Fibroblast of pulmonary artery (primary cell): ENCODE measurements around the gene ZNF652.
A peak's percentile ranks its signal among the peaks of the same experiment; 100 is the strongest.
"Not testable (repeated sequence)": the region's sequence is repeated elsewhere in the genome, so short reads cannot be mapped to it uniquely, and the experiment has no call there.

ENCODE experiments used
- DNase-seq: peaks from one replicate; pipeline ENCODE4 v3.0.0-alpha.2; 2010; ENCODE audit warnings: low read depth
- H3K4me3 ChIP-seq: replicated peaks from 2 replicates; pipeline ENCODE4 v1.5.1; 2011; ENCODE audit warnings: low read depth, mild to moderate bottlenecking, control low read depth, low read length, moderate library complexity
- TF ChIP-seq, protein P1 (sequence below): IDR thresholded peaks from 2 replicates; pipeline ENCODE4 v1.5.1; 2011; ENCODE audit warnings: mild to moderate bottlenecking, control low read depth, low read length, inconsistent platforms; ENCODE audit errors: missing control alignments

Gene ZNF652

DNA sequence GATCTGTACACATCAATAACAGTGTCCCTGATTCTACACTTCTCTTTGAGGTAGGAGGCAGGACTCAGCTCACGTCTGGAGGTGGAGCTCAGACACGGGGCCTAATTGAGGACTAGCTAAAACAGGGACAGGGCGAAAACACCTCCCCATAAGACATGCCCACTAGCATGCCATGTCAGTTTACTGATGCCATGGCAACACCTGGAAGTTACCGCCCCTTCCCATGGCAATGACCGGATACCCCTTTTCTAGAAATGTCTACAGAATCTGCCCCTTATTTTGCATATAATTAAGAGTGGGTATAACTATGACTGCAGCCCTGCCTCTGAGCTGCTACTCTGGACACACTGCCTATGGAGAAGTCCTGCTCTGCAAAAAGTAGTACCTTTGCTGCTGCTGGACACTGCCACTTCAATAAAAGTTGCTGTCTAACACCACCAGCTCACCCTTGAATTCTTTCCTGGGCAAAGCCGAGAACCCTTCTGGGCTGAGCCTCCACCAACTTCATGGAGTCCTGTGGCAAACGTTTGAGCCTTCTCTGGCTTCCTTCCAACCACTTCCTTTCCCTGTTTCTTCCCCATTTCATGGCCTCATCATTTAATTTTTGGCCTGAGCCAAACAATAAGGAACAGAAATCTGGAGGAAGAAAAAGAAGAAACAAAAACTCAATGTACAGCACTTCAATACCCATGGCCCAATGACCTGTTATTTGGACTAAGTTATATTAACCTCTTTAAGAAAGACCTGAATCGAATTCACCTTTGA lies 31.6 kb upstream of the ZNF652 start:
- TF ChIP-seq, protein P1, sequence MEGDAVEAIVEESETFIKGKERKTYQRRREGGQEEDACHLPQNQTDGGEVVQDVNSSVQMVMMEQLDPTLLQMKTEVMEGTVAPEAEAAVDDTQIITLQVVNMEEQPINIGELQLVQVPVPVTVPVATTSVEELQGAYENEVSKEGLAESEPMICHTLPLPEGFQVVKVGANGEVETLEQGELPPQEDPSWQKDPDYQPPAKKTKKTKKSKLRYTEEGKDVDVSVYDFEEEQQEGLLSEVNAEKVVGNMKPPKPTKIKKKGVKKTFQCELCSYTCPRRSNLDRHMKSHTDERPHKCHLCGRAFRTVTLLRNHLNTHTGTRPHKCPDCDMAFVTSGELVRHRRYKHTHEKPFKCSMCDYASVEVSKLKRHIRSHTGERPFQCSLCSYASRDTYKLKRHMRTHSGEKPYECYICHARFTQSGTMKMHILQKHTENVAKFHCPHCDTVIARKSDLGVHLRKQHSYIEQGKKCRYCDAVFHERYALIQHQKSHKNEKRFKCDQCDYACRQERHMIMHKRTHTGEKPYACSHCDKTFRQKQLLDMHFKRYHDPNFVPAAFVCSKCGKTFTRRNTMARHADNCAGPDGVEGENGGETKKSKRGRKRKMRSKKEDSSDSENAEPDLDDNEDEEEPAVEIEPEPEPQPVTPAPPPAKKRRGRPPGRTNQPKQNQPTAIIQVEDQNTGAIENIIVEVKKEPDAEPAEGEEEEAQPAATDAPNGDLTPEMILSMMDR, result no peak
- DNase-seq, result peak; percentile 28
- no peak overlapping the region for H3K4me3 ChIP-seq

DNA sequence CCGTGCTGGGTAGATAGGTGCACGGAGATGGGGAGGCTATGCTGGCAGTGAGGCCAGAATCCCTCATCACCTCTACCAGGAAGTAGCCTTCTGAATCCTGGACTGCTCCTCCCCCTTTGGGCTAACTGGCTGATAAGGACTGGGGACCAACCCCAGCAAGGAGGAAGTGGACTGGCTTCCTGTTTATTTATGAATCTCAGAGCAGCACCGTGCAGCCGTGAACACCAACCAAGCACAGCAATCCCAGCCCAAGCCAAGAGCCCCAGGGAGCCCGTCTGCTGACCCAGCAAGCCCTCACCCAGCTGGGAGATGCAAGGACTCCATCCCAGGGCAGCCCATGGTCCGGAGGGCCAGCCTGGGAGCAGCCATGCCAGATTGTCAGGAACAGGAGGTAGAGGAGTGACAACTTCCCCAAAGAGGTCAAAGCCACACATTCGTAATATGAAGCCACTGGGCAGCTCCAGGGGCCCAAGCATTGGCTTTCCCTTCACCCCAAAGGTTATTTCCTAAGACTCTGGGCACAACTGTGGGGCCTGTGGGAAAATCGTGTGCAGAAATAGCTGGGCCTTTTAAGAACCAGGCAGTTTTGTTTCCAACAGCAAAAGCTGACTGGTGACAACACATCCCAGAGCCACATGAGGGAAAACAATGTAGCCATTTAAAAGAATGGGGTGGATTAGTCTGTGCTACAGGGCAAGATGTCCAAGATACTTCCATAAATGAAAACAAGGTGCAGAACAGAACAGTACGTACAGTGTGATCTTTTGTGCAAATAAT lies 28.7 kb upstream of the ZNF652 start:
- TF ChIP-seq, protein P1, result no peak
- no peak for DNase-seq
- no peak overlapping the region for H3K4me3 ChIP-seq

DNA sequence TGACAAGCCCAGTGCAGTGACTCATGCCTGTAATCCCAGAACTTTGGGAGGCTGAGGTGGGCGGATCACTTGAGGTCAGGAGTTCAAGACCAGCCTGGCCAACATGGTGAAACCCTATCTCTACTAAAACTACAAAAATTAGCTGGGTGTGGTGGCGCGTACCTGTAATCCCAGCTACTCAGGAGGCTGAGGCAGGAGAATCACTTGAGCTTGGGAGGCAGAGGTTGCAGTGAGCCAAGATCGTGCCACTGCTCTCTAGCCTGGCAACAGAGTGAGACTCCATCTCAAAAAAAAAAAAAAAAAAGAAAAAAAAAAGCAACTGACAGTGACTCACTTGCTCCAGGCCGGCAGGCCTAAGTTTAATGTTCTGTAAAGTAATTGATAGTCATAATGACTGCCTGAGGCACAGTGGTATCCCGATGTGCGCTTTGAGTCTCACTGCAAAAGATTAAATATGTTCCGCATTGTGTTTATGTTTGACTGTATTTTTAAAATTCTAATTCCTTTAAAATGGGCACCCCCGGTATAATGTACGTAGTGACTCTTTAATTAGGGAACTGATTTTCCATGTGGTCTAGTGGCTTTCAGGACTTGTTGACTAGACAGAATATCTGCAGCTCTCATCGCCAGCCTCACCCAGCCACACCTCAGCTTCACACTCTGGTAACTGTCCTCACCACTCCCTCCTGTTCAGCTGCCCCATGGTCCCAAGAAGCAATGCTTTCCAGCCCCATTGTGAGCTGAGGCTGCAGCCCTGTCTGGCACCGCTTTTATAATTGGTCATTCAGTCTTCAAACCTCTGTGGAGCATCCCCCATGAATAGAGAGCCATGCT lies 27.7 kb upstream of the ZNF652 start:
- not testable (repeated sequence) for DNase-seq, H3K4me3 ChIP-seq

DNA sequence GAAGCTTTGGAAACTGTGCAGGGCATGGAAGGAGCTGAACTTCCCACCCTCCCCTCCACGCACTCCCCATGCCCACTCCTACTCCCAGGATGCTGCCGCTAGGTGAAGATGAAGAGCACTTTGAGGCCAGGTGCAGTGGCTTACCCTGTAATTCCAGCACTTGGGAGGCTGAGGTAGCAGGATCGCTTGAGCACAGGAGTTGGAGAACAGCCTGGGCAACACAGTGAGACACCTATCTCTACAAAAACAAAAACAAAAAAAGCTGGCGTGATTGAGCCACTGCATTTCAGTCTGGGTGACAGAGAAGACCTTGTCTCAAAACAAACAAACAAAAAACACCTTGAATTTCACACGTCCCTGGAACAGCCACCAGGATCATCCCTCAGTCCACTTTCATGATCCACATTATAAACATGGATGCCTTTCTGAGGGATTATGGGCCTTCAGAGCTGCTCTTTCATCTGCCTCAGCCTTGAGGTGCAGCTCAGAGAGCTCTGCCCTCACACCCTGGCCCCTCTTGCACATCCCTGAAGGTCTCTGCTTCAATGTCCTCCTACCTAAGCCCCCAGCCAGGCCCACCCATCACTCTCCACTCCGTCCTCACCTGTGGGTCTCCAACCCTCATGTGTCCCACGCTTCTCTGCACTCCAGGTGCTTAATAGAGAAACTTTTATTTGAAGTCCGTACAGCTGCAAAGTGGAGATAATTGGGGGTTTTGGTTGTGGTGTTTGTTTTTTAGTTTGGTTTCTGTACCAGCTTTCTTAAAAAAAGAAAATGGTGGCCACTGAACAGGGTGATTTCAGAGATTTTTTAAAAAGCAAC lies 26.9 kb upstream of the ZNF652 start:
- TF ChIP-seq, protein P1, result no peak
- H3K4me3 ChIP-seq, result no peak overlapping the region

DNA sequence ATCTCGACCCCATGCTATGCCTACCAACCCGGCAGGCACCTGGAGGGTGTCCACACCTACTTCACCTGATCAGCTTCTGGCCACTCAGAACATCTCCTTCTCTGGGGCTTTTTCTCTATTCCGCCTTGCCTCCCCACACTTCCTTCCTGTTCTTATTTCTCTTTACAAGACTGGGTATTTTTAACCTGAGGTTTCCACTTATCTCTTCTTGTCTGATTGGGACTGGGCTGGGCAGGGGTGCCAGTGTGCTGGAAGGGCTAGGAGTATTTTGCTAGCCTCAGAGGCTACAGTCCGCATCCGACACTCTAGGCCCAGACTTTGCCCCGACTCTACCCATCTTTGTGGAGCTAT lies 26.2 kb upstream of the ZNF652 start:
- H3K4me3 ChIP-seq, result no peak overlapping the region
- DNase-seq, result no peak
- TF ChIP-seq, protein P1, result no peak

More for the DNA sequence above, 26.9 kb upstream of the ZNF652 start:
- DNase-seq, result no peak

DNA sequence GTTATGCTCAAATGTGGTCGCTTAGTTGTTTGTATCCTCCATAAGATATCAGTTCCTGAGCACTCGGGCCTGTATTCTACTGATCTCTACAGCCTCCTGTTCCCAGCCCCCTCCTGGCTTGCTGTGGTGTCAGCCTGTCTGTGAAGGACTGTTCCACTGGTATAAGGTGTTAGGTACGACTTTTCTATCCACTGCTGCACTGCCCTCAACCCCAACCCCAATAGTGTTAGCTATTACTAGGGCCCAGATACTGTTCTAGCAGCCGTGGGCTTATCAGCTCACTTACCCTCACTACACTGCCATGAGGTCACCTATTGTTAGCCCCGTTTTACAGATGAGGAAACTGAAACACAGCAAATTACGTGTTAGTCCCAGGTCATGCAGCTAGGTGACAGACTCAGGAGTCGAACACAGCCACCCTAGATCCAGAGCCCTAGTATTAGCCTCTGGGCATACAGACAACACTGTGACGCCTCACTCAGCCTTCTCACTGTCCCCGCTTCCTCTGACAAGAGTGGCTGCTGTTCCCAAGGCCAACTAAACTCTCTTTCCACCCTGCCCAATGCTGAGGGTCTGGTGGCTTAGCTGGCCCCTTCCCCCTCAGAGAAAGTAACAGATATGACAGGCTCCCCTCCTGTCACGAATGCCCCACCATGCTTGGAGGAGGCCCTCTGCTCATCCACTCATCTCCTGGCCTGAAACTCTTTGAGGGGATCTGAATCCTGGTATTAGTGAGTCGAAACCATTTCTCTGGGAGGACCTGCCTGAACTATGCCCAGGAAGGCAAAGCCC lies 25.6 kb upstream of the ZNF652 start:
- no peak overlapping the region for H3K4me3 ChIP-seq

More for the DNA sequence above, 25.6 kb upstream of the ZNF652 start:
- DNase-seq, result no peak
- TF ChIP-seq, protein P1, result no peak
